NB4 (cell line): ENCODE measurements around the gene DNMT3A.

ENCODE experiments used
- MYC ChIP-seq: IDR thresholded peaks from 2 replicates; pipeline ENCODE4 v1.6.1; 2011; ENCODE audit warnings: low read depth, low read length
- POLR2A ChIP-seq: IDR thresholded peaks from 2 replicates; pipeline ENCODE4 v1.6.1; 2011; ENCODE audit warnings: mild to moderate bottlenecking; ENCODE audit not compliant: insufficient read length; ENCODE audit errors: extremely low read depth
- TF ChIP-seq, protein P1 (sequence below): IDR thresholded peaks from one replicate; pipeline ENCODE4 v1.5.1; 2012; ENCODE audit warnings: low read depth, low read length

DNA sequence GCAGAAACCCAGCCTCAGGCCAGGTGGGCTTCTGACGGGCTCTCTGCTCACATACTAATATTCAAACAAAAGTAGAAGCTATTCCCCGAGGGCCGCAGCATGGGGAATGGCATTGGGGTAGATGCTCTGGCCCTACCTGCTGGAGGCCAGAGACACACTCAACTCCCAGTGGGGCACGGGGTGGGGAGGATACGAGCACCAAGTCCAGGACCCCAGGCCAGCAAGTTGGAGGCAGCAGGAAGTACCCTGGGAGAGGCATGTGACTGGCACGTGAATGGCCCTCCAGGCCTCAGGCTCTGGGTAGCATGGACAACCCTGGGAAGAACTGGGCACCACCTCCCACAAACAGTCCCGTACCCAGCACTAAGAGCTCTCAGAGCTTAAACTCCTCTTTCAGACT is 3.8 kb downstream of the DNMT3A start:
- TF ChIP-seq, protein P1, sequence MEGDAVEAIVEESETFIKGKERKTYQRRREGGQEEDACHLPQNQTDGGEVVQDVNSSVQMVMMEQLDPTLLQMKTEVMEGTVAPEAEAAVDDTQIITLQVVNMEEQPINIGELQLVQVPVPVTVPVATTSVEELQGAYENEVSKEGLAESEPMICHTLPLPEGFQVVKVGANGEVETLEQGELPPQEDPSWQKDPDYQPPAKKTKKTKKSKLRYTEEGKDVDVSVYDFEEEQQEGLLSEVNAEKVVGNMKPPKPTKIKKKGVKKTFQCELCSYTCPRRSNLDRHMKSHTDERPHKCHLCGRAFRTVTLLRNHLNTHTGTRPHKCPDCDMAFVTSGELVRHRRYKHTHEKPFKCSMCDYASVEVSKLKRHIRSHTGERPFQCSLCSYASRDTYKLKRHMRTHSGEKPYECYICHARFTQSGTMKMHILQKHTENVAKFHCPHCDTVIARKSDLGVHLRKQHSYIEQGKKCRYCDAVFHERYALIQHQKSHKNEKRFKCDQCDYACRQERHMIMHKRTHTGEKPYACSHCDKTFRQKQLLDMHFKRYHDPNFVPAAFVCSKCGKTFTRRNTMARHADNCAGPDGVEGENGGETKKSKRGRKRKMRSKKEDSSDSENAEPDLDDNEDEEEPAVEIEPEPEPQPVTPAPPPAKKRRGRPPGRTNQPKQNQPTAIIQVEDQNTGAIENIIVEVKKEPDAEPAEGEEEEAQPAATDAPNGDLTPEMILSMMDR = no peak
- TF ChIP-seq POLR2A (no peak), MYC (no peak)
